Hematopoietic multipotent progenitor cell treated with erythropoietin and hydrocortisone succinate and interleukin-3 and kit ligand, for 17 days (in vitro differentiated cells): ENCODE results near the gene LEMD1.
A peak's percentile ranks its signal among the peaks of the same experiment; 100 is the strongest.
"Not testable (repeated sequence)": the region's sequence is repeated elsewhere in the genome, so short reads cannot be mapped to it uniquely, and the experiment has no call there.

ENCODE experiments used
- DNase-seq: peaks from one replicate; pipeline ENCODE4 v3.0.0-alpha.2; 2015; ENCODE audit warnings: low spot score

Gene LEMD1

DNA sequence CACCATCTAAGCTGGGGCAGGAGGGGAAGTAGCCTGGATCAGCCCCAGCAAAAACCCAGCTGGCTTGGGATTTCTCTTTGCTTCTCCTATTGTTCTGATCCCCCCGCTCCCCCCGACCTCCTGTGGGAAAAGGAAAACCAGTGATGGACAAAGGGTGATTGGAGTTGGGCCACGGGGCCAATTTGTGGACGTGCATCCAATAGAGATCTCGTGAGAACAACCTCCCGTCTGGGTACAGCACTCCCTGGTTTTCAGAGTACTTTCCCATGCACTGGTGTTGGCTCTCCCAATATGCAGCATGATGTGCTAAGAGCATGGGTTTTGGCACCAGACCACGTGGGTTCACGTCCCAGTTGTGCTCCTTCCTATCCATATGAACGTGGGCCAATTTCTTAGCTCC lies 25.0 kb upstream of the LEMD1 start:
- DNase-seq: no peak

GRCh38 chr1:205445646-205445935 lies 23.7 kb upstream of the LEMD1 start:
- DNase-seq: no peak

DNA sequence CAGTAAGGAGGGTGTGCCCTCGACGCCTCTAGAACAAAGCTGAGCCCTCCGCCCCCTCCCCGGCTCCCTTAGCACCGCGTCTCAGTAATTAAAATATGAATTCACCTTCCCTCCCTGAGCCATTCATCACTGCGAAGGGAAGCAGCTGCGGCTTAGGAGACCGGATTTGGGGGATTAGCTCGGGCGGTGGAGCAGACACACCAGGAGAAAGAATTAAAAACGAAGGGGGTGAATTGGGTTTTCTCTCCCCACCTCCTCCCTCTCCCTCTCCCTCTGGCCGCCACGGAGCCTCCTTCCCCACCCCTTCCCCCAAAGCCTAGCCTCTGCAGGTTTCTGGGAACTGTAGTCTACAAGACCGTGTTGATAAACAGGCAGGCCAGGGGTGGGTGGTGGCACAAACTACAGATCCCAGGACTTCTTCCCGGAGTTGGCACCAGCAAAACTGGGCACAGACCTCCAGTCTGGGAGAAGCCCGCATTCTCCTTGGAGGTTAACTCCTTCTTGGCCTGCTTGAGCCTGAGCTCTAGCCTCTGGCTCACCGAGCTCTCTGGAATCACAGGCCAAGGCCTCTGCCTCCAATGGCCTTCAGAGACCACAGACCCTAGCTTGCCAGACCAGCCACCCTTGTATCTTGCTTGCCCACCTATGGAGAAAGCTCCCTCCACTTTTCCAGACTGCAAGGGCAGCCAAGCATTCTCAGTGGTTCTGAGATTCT lies 23.2 kb upstream of the LEMD1 start:
- DNase-seq: no peak

DNA sequence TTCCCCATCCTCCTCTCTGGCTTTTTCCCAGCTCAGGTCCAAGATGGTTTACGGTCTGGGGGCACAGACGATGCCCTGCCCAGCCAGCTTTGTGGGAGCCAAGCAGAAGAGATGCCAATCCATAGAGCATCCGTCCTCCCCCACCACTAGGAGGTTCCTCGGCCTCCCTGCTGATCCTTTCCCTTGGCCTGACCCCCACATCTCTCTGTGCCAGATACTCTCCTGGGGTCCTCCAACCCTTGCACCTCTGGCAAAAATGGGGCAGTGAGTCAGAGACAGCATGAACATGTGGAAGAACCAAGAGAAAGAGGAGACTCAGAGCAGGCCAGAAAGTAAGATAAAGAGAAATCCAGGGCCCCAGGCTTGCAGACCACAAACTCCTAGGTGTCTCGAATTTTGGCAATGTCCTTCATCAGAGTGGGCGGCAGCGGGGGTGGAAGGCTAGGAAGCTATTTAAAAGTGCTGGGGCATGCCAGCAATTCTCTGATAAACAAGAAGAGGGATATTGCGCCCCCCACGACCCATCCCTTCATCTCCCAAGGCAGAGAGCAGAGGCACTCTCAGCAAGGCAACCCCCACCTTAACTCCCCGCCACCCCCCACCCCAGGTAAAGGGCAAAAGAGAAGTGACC lies 22.6 kb upstream of the LEMD1 start:
- DNase-seq: no peak

- DNase-seq: no peak
These were observed 21.9 kb upstream of the LEMD1 start for GRCh38 chr1:205443585-205444299.

- DNase-seq: no peak
These were observed 20.3 kb upstream of the LEMD1 start for GRCh38 chr1:205442051-205442725.

DNA sequence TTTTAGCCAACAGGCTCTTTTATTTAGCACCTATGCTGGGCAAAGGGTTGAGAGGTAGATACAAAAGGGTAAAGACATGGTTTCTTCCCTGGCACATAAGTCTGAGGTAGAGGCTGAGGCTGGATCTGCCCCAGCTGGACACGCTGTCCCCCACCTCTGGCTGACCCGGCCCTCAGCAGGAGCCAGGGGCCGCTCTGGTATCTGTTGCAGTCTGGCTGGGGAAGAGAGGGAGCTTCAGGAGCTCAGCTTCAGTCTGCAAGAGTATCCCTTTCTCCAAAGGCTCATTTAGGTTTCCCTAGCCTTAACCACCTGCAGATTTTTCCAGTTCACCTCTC lies 19.8 kb upstream of the LEMD1 start:
- no peak for DNase-seq

DNA sequence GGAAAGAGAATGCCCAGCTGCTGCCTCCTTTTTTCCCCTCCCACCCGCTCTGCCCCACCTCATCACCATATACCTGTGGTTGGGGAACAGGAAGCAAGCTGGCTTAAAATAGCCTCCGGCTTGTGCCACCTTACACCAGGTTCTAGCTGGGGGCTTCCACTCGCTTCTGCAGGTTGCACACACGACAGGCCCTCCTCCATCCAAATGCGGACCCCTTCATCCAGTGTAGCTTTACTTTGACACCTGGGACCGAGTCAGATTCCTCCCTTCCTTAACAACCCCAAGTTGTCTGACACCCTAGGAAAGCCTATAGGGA lies 19.4 kb upstream of the LEMD1 start:
- no peak for DNase-seq

DNA sequence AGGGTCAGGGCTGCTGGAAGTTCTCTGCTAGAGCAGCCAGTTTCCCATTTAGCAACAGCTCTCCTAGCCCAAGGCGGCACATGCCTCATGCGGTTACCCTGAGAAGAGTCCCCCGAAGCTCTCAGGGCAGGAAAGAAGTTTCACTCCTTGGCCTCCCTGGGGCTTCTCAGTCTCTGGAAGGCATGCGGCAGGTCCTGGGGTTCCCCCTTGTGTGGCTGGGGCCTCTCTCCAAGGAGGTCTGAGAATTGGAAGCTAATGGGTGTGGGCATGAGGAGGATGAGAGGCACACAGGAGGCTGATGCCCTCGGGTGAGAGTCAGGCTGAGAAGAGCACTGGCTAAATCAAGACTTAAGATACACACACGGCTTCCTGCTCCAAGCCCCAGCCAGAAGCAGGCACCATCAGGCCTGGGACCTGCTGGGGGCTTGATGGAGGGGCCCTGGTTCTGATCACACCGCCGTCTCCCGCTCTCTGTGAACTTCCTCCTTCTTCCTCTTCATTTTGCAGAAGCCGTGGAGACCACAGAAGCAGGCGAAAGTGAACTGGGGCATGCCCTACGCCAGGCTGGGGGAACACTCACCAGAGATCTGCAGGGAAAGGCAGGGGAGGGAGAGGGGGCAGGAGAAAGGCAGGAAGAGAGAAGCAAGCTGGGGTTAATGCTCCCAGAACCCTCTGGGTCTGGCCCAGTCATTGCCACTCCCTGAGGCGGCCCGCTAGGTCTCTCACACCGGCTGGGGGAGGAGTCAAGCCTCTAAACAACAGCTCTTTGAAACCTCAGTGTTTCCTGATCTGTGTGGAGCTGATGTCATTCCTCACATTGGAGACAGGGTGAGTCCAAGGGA lies 18.8 kb upstream of the LEMD1 start:
- no peak for DNase-seq

DNA sequence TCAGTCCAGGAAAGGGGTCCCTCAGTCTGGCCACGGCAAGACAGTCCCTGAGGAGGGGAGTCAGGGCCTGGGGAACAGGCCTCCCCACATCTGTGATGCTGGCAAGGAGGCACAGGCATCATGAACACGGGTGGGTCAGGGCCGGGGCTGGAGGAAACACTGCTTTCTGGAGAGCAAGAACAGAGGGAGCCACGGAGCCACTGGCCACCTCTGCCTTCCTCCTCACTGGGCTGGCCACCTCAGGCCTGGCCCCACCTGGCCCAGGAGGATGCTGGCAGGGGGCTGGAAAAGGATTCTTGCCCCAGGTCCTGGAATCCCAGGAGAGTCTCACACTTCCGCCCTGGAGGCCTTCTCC lies 18.2 kb upstream of the LEMD1 start:
- no peak for DNase-seq

- no peak for DNase-seq
These were observed 16.6 kb upstream of the LEMD1 start for GRCh38 chr1:205438213-205439158.

DNA sequence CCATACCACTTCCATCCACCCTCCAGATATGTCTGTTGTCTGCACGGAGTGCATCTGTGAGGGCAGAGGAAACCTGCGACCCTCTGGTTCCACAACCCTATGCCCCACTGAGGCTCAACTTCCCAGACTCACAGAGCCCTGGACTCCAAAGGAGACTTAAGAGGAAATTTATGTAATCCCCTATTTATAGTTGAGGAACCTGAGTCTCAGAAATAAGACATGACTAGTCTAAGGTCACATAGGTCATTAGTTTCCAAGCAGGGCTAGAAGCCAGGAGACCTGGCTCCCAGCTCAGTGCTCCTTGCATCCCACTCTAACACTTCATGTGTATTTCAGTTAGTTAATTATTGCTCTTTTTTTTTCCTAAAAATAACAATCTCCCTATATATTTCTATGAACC lies 15.7 kb upstream of the LEMD1 start:
- no peak for DNase-seq

DNA sequence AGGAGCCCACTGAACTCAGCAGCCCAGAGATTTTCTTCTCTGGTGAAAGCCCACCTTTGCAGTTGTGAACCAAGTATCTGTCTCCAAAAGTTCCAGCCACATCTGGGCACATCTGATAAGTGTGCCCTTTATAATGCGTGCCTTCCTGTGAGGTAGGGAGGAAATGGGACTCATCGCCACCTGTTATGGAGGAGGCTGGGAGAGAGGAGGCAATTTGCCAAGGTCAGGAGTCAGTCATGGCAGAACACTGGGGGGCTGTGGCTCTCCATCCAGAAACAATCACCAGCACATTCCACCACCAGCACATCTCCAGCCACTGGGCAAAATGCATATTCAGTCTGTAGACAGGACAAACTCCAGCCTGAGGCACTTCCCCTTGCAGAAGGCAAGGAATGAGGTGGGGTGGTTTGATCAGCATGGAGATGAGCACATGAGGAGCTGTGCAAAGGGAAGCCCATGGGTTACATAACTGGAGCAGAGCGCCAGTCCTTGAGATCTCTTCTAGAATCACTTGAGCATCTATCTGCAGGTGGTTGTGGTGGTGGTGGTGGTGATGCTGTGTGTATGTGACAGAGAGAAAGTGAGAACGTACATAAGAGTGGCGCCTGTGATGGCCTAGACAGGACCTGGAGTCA lies 15.0 kb upstream of the LEMD1 start:
- no peak for DNase-seq

- DNase-seq: no peak
These were observed 14.0 kb upstream of the LEMD1 start for GRCh38 chr1:205435578-205436573.

GRCh38 chr1:205434738-205435137 lies 12.9 kb upstream of the LEMD1 start:
- no peak for DNase-seq

- not testable (repeated sequence) for DNase-seq
These were observed 10.8 kb upstream of the LEMD1 start for GRCh38 chr1:205432692-205433091.

DNA sequence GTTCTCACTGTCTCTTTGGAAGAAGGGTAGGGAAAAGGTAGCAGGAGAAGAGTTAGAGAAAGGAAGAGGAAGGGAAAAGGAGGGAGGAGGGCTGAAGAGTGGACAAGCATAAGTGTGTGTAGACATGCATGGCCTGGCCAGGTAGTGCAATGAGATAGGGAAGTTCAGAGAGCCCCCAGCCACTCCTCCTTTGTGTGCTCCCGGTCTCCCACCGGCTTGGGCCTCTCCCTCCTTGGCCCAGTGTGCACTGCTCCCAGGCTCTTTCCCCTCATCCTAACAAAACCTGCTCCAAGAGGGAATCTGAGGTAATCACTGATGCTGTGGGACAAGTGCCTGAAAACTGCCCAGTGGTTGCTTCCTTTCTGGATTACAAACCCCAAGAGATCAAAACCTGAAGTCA lies 10.3 kb upstream of the LEMD1 start:
- no peak for DNase-seq

DNA sequence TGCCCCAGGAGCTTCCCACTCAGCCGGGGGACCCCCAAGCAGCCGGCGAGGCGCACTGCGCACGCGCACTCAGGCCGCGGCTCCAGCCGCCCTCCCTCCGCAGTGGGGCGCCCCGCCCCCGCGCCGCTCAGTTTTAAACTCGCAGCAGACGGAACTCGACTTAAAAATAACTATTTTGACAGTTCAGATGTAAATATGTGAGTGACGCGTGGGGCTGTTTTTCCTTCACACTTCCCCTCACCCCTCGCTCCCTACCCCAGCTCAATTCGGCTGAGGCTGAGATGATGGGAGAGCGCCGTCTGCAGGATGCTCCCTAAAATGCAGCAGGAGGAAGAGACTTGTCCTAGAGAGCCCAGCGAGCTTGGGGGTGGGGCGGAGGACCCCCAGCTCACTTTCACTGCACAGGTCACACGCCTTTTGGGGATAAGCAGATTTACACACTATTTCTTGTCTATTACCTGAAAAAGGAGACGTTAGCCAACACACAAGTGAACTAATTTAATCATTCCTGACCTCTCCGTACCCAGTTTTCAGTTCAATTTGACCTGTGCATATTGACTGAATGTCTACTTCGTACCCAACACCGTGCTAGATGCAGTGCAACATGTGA lies 8.9 kb upstream of the LEMD1 start:
- peak; percentile 16 for DNase-seq
